Measurements from ENCODE around the gene SPTBN1. TPM values are rescaled to one million over a fixed set of nuclear protein-coding genes. Genes with fewer than 3 reads are reported as not detected.

SPTBN1 gene
- total RNA-seq, 1 experiment from 2014 or later, result 202 TPM

GRCh38 chr2:54667726-54668650, 211.9 kb downstream of the SPTBN1 start:
- peaks cover 68% of the 10 kb centered on the region for H3K36me3 ChIP-seq (ENCODE audit: low read depth, low read length)
- H3K27me3 ChIP-seq (ENCODE audit: low read length), result no peaks in the 10 kb centered on the region
- H3K4me1 ChIP-seq (ENCODE audit: insufficient read depth, low read length), result peaks cover 21% of the 10 kb centered on the region
- no peak for DNase-seq
- no peaks in the 10 kb centered on the region for H3K9me3 ChIP-seq (ENCODE audit: low read length)
- H3K79me2 ChIP-seq (ENCODE audit: low read length), result no peaks in the 10 kb centered on the region
- TF ChIP-seq EZH2phosphoT487 (IDR thresholded peaks at IDR 0.05; ENCODE audit: borderline replicate concordance, low read length) (no peak), CTCF (conservative IDR thresholded peaks at IDR 0.05; ENCODE audit: low read depth, low read length) (no peak), EZH2 (IDR thresholded peaks at IDR 0.05; ENCODE audit: low read length, unreplicated experiment) (no peak)
- H3K4me2 ChIP-seq (ENCODE audit: low read length), result no peak overlapping the region
- H4K20me1 ChIP-seq (ENCODE audit: low read length), result no peaks in the 10 kb centered on the region
- H2AFZ ChIP-seq (ENCODE audit: low read length), result no peak overlapping the region
- intact Hi-C loops (cut with micrococcal nuclease), result loop anchor here (5.0 kb wide), 2 partner anchors 34 to 169 kb away; no protein-coding TSS in a partner anchor
- CTCF ChIA-PET, result no interaction called here
- POLR2A ChIA-PET (ENCODE audit: unreplicated experiment), result no interaction called here
- no peaks in the 10 kb centered on the region for H3K9me2 ChIP-seq (replicated peaks; ENCODE audit: low read length)
- no peaks in the 10 kb centered on the region for H3F3A ChIP-seq (ENCODE audit: low read length, unreplicated experiment)
- H3K9ac ChIP-seq (ENCODE audit: low read length), result no peak overlapping the region
- H3K4me3 ChIP-seq (ENCODE audit: low read length), result no peak overlapping the region
- no peak for ATAC-seq
- no peak overlapping the region for H3K27ac ChIP-seq (ENCODE audit: low read length)
- BruUV-seq (replicated peaks), result no TSS peak

GRCh38 chr2:54668711-54669110, 212.6 kb downstream of the SPTBN1 start:
- POLR2A ChIA-PET (ENCODE audit: unreplicated experiment), result no interaction called here
- H3K36me3 ChIP-seq (ENCODE audit: low read depth, low read length), result peaks cover 62% of the 10 kb centered on the region
- H3K27me3 ChIP-seq (ENCODE audit: low read length), result no peaks in the 10 kb centered on the region
- no peaks in the 10 kb centered on the region for H3K79me2 ChIP-seq (ENCODE audit: low read length)
- no peak for TF ChIP-seq EZH2phosphoT487 (IDR thresholded peaks at IDR 0.05; ENCODE audit: borderline replicate concordance, low read length)
- TF ChIP-seq EZH2 (IDR thresholded peaks at IDR 0.05; ENCODE audit: low read length, unreplicated experiment), result no peak
- no peak for TF ChIP-seq CTCF (conservative IDR thresholded peaks at IDR 0.05; ENCODE audit: low read depth, low read length)
- ATAC-seq, result no peak
- TSS peak; percentile 68 for BruUV-seq (replicated peaks)
- DNase-seq, result no peak
- H3F3A ChIP-seq (ENCODE audit: low read length, unreplicated experiment), result no peaks in the 10 kb centered on the region
- intact Hi-C loops (cut with micrococcal nuclease), result loop anchor here (5.0 kb wide), 2 partner anchors 34 to 169 kb away; no protein-coding TSS in a partner anchor
- no peaks in the 10 kb centered on the region for H3K9me3 ChIP-seq (ENCODE audit: low read length)
- no peak overlapping the region for H3K4me2 ChIP-seq (ENCODE audit: low read length)
- CTCF ChIA-PET, result no interaction called here
- no peak overlapping the region for H3K4me3 ChIP-seq (ENCODE audit: low read length)
- H3K4me1 ChIP-seq (ENCODE audit: insufficient read depth, low read length), result peaks cover 28% of the 10 kb centered on the region
- no peak overlapping the region for H3K9ac ChIP-seq (ENCODE audit: low read length)
- H4K20me1 ChIP-seq (ENCODE audit: low read length), result no peaks in the 10 kb centered on the region
- no peak overlapping the region for H3K27ac ChIP-seq (ENCODE audit: low read length)
- no peaks in the 10 kb centered on the region for H3K9me2 ChIP-seq (replicated peaks; ENCODE audit: low read length)
- no peak overlapping the region for H2AFZ ChIP-seq (ENCODE audit: low read length)

All from PC-3 (cell line).